Thymus (tissue), 11 donors: ENCODE measurements around the gene MAP1LC3B. TPM values are rescaled to one million over a fixed set of nuclear protein-coding genes. Genes with fewer than 3 reads are reported as not detected.
"Not testable (repeated sequence)": the region's sequence is repeated elsewhere in the genome, so short reads cannot be mapped to it uniquely, and the experiment has no call there.

Experiments
- DNase-seq, 9 donors: peaks; one replicate each; pipeline ENCODE4 v3.0.0-alpha.2; 2013; ENCODE audit warnings: low spot score in 9 of 9, low read depth in 6 of 9, missing footprints in 1 of 9
- H3K27ac ChIP-seq, 2 donors: one replicate each; pipeline ENCODE4 v1.5.1; 2013; ENCODE audit warnings: control low read depth in 1 of 2, low read depth in 1 of 2, low read length in 1 of 2, mild to moderate bottlenecking in 1 of 2, moderate library complexity in 1 of 2
- H3K27me3 ChIP-seq, 2 donors: one replicate each; pipeline ENCODE4 v1.5.1; 2013; ENCODE audit warnings: low read length in 1 of 2; ENCODE audit not compliant: control insufficient read depth in 2 of 2, insufficient read depth in 1 of 2
- H3K36me3 ChIP-seq, 2 donors: one replicate each; pipeline ENCODE4 v1.5.1; 2013; ENCODE audit warnings: low read length in 1 of 2, mild to moderate bottlenecking in 1 of 2, moderate library complexity in 1 of 2; ENCODE audit not compliant: control insufficient read depth in 2 of 2, insufficient read depth in 2 of 2
- H3K4me1 ChIP-seq, 2 donors: one replicate each; pipeline ENCODE4 v1.5.1; 2013; ENCODE audit warnings: low read length in 2 of 2; ENCODE audit not compliant: control insufficient read depth in 2 of 2, insufficient read depth in 2 of 2
- H3K4me3 ChIP-seq, 2 donors: one replicate each; pipeline ENCODE4 v1.5.1; 2013; ENCODE audit warnings: low read length in 2 of 2, control low read depth in 1 of 2, mild to moderate bottlenecking in 1 of 2
- H3K9me3 ChIP-seq, 2 donors: one replicate each; pipeline ENCODE4 v1.5.1; 2013; ENCODE audit warnings: low read length in 1 of 2, mild to moderate bottlenecking in 1 of 2; ENCODE audit not compliant: control insufficient read depth in 2 of 2, insufficient read depth in 1 of 2
- WGBS: extraction: QIAGEN DNeasy Blood & Tissue Kit; methylation state at CpG from one replicate; pipeline ENCODE4 v1.1.7; 2013; 5-methylcytosine and 5-hydroxymethylcytosine counted together
- polyA plus RNA-seq: library from polyadenylated mRNA; stranded (reverse); fragments of 200-250 nt; gene quantifications from one replicate; pipeline ENCODE4 v1.2.3, GENCODE V29; 2013
- total RNA-seq: library from RNA; stranded (reverse); fragments of 120-200 nt; gene quantifications from one replicate; pipeline ENCODE4 v1.2.4, GENCODE V29; 2013
- donor health status: healthy.

The MAP1LC3B gene
- total and polyA plus RNA-seq, 2 donors, result 21.7 to 102 TPM

- DNase-seq, result peak; percentile 65 to 93 (median 80)
- H3K4me3 ChIP-seq, result peak within 1 kb of the TSS; percentile 87 to 88
- H3K27ac ChIP-seq, result peak within 1 kb of the TSS; percentile 94 to 95
- under 1% methylated on average over 92 of the region's 92 CpGs for WGBS
- H3K9me3 ChIP-seq, result no peaks in the 10 kb centered on the region
- H3K4me1 ChIP-seq, result peaks cover 25 to 43% of the 10 kb centered on the region in 2 donors
- H3K27me3 ChIP-seq, result no peaks in the 10 kb centered on the region
- H3K36me3 ChIP-seq, result peaks cover 0 to 2% of the 10 kb centered on the region in 2 donors
These were observed 8.5 kb upstream of the MAP1LC3B start, which contains the start of gene FBXO31 for GRCh38 chr16:87383505-87384161. Gene FBXO31 (minus strand): TSS chr16:87383776. CDS start chr16:87383744, 32 bp downstream.

GRCh38 chr16:87384162-87384874 lies 7.8 kb upstream of the MAP1LC3B start:
- H3K4me1 ChIP-seq, result peaks cover 25 to 45% of the 10 kb centered on the region in 2 donors
- H3K27ac ChIP-seq, result peak overlapping the region; percentile 94 to 95
- WGBS, result 11% methylated on average over 64 of the region's 64 CpGs
- H3K36me3 ChIP-seq, result peaks cover 0 to 2% of the 10 kb centered on the region in 2 donors
- H3K4me3 ChIP-seq, result peak overlapping the region; percentile 87 to 88
- H3K9me3 ChIP-seq, result no peaks in the 10 kb centered on the region
- H3K27me3 ChIP-seq, result no peaks in the 10 kb centered on the region
- peak in 1 of 9 donors; percentile 48 for DNase-seq

GRCh38 chr16:87384875-87385167 lies 7.3 kb upstream of the MAP1LC3B start:
- not testable (repeated sequence) for DNase-seq, H3K9me3 ChIP-seq, H3K36me3 ChIP-seq, H3K27me3 ChIP-seq
- Histone ChIP-seq H3K4me3 (peak overlapping the region in 1 of 2 donors; percentile 87), H3K4me1 (peaks cover 25 to 46% of the 10 kb centered on the region in 2 donors), H3K27ac (peak overlapping the region in 1 of 2 donors; percentile 95)
- 96% methylated on average over 12 of the region's 12 CpGs for WGBS

- peaks cover 0 to 2% of the 10 kb centered on the region in 2 donors for H3K36me3 ChIP-seq
- peaks cover 0 to 2% of the 10 kb centered on the region in 2 donors for H3K27me3 ChIP-seq
- H3K9me3 ChIP-seq, result no peaks in the 10 kb centered on the region
- peak; percentile 88 to 98 (median 93) for DNase-seq
- H3K4me3 ChIP-seq, result peak overlapping the region; percentile 24 to 34
- 11% methylated on average over 18 of the region's 18 CpGs for WGBS
- H3K27ac ChIP-seq, result peak overlapping the region; percentile 99
- peaks cover 22 to 38% of the 10 kb centered on the region in 2 donors for H3K4me1 ChIP-seq
These were observed 4.0 kb upstream of the MAP1LC3B start for GRCh38 chr16:87387942-87388817.

GRCh38 chr16:87388818-87389134 lies 3.4 kb upstream of the MAP1LC3B start:
- no peak for DNase-seq
- peak overlapping the region; percentile 99 for H3K27ac ChIP-seq
- 46% methylated on average over 1 of the region's 1 CpG for WGBS
- H3K9me3 ChIP-seq, result no peaks in the 10 kb centered on the region
- peak overlapping the region; percentile 24 to 34 for H3K4me3 ChIP-seq
- H3K27me3 ChIP-seq, result peaks cover 0 to 2% of the 10 kb centered on the region in 2 donors
- peaks cover 26 to 44% of the 10 kb centered on the region in 2 donors for H3K4me1 ChIP-seq
- H3K36me3 ChIP-seq, result peaks cover 0 to 2% of the 10 kb centered on the region in 2 donors

GRCh38 chr16:87389245-87389644 lies 2.9 kb upstream of the MAP1LC3B start:
- 96% methylated on average over 5 of the region's 5 CpGs for WGBS
- Histone ChIP-seq H3K4me1 (peaks cover 28 to 46% of the 10 kb centered on the region in 2 donors), H3K27me3 (peaks cover 0 to 2% of the 10 kb centered on the region in 2 donors), H3K4me3 (no peak overlapping the region), H3K27ac (peak overlapping the region; percentile 42 to 99), H3K9me3 (no peaks in the 10 kb centered on the region), H3K36me3 (peaks cover 0 to 2% of the 10 kb centered on the region in 2 donors)
- DNase-seq, result no peak

- not testable (repeated sequence) for DNase-seq, H3K27ac ChIP-seq, H3K36me3 ChIP-seq, H3K27me3 ChIP-seq, H3K9me3 ChIP-seq, H3K4me3 ChIP-seq
- 97% methylated on average over 9 of the region's 9 CpGs for WGBS
- peaks cover 32 to 40% of the 10 kb centered on the region in 2 donors for H3K4me1 ChIP-seq
These were observed 2.2 kb upstream of the MAP1LC3B start for GRCh38 chr16:87389914-87390313.

GRCh38 chr16:87390641-87391323 lies 1.4 kb upstream of the MAP1LC3B start:
- H3K4me1 ChIP-seq, result peaks cover 32 to 40% of the 10 kb centered on the region in 2 donors

More at GRCh38 chr16:87390641-87391323, 1.4 kb upstream of the MAP1LC3B start:
- H3K36me3 ChIP-seq, result peaks cover 0 to 2% of the 10 kb centered on the region in 2 donors
- peak overlapping the region in 1 of 2 donors; percentile 93 for H3K4me3 ChIP-seq
- DNase-seq, result no peak
- H3K27ac ChIP-seq, result peak overlapping the region; percentile 93
- H3K9me3 ChIP-seq, result no peaks in the 10 kb centered on the region
- WGBS, result 99% methylated on average over 24 of the region's 24 CpGs
- peaks cover 0 to 2% of the 10 kb centered on the region in 2 donors for H3K27me3 ChIP-seq
